HEK293T (cell line): ENCODE data around the gene GABPB2.

Experiments
- BHLHE40 ChIP-seq: fragments of 450-650 bp; IDR thresholded peaks from 2 replicates; pipeline ENCODE4 v1.6.1; 2016; ENCODE audit warnings: mild to moderate bottlenecking, moderate library complexity, borderline replicate concordance
- FOXK2 ChIP-seq: fragments of 450-650 bp; IDR thresholded peaks from 2 replicates; pipeline ENCODE4 v1.6.1; 2016; ENCODE audit warnings: mild to moderate bottlenecking
- SP1 ChIP-seq: fragments of 450-650 bp; IDR thresholded peaks from 2 replicates; pipeline ENCODE4 v1.6.1; 2017

DNA sequence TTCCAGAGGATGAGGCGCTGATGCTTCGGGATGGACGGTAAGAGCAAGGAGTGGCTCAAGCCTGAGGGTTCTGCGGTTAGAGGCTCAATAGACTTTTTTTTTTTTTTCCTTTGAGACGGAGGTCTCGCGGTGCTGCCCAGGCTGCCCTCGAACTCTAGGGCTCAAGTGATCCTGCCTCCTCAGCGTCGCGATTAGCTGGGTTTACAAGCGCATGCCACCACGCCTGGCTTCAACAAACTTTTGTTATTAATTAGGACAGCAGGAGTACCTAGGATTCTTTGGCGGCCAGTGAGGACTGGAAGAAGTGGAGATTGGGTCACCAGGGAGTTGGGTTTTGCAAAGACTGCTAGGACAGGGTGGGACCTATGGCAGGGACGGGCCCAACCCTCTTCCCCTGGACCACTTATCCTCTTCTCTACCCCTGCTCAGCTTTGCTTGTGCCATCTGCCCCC, 96.0 kb downstream of the GABPB2 start:
- TF ChIP-seq FOXK2 (no peak), BHLHE40 (no peak), SP1 (no peak)
